ENCODE measurements around the gene PDE4B.

GRCh38 chr1:66350001-66350547, 557.4 kb downstream of the PDE4B start:
- TF ChIP-seq, protein P1, sequence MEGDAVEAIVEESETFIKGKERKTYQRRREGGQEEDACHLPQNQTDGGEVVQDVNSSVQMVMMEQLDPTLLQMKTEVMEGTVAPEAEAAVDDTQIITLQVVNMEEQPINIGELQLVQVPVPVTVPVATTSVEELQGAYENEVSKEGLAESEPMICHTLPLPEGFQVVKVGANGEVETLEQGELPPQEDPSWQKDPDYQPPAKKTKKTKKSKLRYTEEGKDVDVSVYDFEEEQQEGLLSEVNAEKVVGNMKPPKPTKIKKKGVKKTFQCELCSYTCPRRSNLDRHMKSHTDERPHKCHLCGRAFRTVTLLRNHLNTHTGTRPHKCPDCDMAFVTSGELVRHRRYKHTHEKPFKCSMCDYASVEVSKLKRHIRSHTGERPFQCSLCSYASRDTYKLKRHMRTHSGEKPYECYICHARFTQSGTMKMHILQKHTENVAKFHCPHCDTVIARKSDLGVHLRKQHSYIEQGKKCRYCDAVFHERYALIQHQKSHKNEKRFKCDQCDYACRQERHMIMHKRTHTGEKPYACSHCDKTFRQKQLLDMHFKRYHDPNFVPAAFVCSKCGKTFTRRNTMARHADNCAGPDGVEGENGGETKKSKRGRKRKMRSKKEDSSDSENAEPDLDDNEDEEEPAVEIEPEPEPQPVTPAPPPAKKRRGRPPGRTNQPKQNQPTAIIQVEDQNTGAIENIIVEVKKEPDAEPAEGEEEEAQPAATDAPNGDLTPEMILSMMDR (IDR thresholded peaks at IDR 0.05) = no peak
- no peak for TF ChIP-seq POLR2A (IDR thresholded peaks at IDR 0.05)

All from lower leg skin (tissue), 3 donors.